ENCODE results near the gene CNIH1. TPM values are rescaled to one million over a fixed set of nuclear protein-coding genes. Genes with fewer than 3 reads are reported as not detected.

The CNIH1 gene
- total RNA-seq, 2 donors from 2014 or later: 128 to 142 TPM

DNA sequence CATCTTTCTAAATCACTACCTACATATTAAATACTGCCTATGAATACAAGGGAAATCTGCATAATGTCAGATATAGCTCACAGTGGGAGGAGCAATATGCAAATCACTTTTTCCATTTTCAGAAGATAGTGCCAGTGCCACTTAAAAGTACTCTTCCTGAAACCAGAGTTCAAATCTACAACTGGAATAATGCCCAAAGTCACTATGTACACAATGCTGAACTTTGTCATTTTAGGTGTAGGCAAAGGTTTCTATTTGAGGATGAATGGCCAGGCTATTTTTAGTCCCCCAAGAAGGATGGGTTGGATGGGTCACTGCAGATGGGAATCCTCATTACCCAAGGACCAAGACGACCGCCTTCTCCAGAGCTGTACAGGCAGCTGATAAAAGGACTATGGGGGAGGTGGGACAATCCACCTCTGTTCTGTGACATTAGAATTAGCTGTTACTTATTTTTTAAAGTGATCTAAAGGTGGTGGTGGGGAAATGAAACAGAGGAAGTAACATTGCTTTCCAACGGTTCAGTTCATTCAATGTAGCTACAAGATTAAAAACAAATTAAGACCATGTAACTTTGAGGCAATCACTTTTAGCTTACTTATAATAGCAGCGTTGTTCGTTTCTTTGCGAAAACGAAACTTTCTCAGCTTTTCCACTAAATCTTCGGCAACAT lies 42.0 kb upstream of the CNIH1 start:
- Histone ChIP-seq H3K27me3 (replicated peaks; ENCODE audit: insufficient read depth) (no peaks in the 10 kb centered on the region), H3K4me3 (no peak overlapping the region), H3K9me3 (no peaks in the 10 kb centered on the region), H3K36me3 (peaks cover 9% of the 10 kb centered on the region), H3K4me1 (ENCODE audit: control insufficient read depth in 1 of 2, low read depth in 2 of 2) (peaks cover 11 to 25% of the 10 kb centered on the region in 2 donors), H3K27ac (no peak overlapping the region)
- ATAC-seq (ENCODE audit: insufficient number of reproducible peaks, low FRiP score, low read depth) (no peak), DNase-seq (ENCODE audit: low spot score) (no peak)
- TF ChIP-seq, protein P1, sequence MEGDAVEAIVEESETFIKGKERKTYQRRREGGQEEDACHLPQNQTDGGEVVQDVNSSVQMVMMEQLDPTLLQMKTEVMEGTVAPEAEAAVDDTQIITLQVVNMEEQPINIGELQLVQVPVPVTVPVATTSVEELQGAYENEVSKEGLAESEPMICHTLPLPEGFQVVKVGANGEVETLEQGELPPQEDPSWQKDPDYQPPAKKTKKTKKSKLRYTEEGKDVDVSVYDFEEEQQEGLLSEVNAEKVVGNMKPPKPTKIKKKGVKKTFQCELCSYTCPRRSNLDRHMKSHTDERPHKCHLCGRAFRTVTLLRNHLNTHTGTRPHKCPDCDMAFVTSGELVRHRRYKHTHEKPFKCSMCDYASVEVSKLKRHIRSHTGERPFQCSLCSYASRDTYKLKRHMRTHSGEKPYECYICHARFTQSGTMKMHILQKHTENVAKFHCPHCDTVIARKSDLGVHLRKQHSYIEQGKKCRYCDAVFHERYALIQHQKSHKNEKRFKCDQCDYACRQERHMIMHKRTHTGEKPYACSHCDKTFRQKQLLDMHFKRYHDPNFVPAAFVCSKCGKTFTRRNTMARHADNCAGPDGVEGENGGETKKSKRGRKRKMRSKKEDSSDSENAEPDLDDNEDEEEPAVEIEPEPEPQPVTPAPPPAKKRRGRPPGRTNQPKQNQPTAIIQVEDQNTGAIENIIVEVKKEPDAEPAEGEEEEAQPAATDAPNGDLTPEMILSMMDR (IDR thresholded peaks at IDR 0.05): no peak

DNA sequence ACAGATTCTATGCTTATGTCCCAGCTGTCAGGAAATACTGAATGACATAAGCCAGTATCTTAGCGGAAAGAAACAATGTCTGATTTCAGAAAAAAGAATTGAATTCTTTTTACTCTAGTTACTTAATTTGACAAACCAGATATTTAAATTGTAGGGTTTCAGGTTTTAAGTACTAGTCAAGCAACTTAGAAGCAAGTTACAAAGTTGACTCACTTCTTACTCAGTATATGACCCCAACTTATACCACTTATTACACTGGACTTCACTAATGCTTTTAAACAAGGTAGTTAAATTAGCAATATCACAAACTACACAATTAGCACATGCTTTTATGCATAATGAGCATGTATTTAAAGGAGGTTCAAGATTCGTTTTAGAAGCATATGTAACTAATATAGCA lies 40.5 kb upstream of the CNIH1 start:
- DNase-seq (ENCODE audit: low spot score): no peak
- TF ChIP-seq, protein P1 (IDR thresholded peaks at IDR 0.05): no peak

DNA sequence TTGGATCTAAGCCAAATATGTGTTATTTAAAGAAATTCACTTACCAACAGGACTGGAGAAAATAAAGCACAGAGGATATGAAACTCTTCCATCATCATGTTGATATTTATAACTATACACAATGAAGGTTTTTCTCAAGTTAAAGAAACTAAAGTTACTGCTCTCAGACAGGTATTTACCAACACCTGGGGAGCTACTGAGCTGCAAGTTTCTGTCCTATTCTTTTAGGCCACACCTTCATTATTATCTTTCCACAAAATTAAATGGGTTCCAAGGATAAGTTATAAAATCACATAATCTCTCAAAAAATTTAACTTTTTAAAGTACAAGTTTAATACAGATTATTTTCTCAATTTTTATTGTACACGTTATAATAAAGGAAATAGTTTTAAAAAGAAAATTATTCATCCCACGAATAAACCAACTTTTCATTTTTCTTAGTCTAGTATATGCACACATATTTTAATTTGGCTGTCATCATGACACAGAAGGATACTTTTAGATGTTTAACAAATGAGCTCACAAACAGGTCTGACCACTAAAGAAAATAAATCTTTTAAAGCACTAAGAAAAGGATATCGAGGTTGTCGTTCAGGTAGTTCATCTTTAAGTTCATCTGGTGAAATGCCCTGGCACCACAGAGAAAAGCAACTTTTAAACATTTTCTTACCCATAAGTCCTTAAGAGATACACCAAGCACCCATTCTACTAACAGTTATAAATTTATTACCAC lies 39.8 kb upstream of the CNIH1 start:
- TF ChIP-seq, protein P1 (IDR thresholded peaks at IDR 0.05): no peak
- H3K36me3 ChIP-seq: peaks cover 9% of the 10 kb centered on the region
- ATAC-seq (ENCODE audit: insufficient number of reproducible peaks, low FRiP score, low read depth): no peak
- H3K4me1 ChIP-seq (ENCODE audit: control insufficient read depth in 1 of 2, low read depth in 2 of 2): peaks cover 0 to 7% of the 10 kb centered on the region in 2 donors
- no peaks in the 10 kb centered on the region for H3K27me3 ChIP-seq (replicated peaks; ENCODE audit: insufficient read depth)
- no peak for DNase-seq (ENCODE audit: low spot score)
- H3K4me3 ChIP-seq: no peak overlapping the region
- no peaks in the 10 kb centered on the region for H3K9me3 ChIP-seq
- H3K27ac ChIP-seq: no peak overlapping the region

More for the DNA sequence above, 40.5 kb upstream of the CNIH1 start:
- Histone ChIP-seq H3K4me1 (ENCODE audit: control insufficient read depth in 1 of 2, low read depth in 2 of 2) (peaks cover 1 to 13% of the 10 kb centered on the region in 2 donors), H3K27me3 (replicated peaks; ENCODE audit: insufficient read depth) (no peaks in the 10 kb centered on the region), H3K27ac (no peak overlapping the region), H3K36me3 (peaks cover 9% of the 10 kb centered on the region), H3K4me3 (no peak overlapping the region), H3K9me3 (no peaks in the 10 kb centered on the region)
- ATAC-seq (ENCODE audit: insufficient number of reproducible peaks, low FRiP score, low read depth): no peak

DNA sequence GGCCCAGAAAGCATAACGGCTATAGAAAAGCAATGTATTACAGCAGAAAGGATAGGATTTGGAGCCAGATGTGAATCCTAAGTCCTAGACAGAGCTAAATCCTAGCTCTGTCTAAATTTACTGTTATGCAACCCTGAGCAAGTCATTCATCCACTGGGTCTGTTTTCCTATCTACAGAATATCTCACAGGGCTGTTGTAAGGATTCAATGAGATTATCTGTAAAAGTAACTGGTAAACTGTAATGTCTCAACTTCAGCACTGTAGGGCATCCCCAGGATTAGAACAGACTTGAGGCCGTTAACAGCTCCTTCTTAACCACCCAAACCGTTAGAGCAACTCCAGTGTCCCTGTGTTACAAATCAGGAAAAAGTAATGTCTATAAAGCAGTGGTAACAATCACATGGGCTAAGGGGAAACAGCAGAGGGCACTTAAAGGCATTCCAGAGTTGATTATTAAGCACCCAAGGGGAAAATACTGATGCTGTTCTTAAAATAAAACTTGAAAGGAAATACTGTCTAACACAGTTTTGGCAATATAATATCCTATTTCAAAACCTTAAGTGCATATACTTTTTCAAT lies 37.6 kb upstream of the CNIH1 start:
- Histone ChIP-seq H3K4me3 (no peak overlapping the region), H3K36me3 (peaks cover 9% of the 10 kb centered on the region), H3K27ac (no peak overlapping the region), H3K9me3 (no peaks in the 10 kb centered on the region), H3K4me1 (ENCODE audit: control insufficient read depth in 1 of 2, low read depth in 2 of 2) (peaks cover 0 to 13% of the 10 kb centered on the region in 2 donors), H3K27me3 (replicated peaks; ENCODE audit: insufficient read depth) (no peaks in the 10 kb centered on the region)
- ATAC-seq (ENCODE audit: insufficient number of reproducible peaks, low FRiP score, low read depth) (no peak), DNase-seq (ENCODE audit: low spot score) (no peak)
- TF ChIP-seq, protein P1 (IDR thresholded peaks at IDR 0.05): no peak

DNA sequence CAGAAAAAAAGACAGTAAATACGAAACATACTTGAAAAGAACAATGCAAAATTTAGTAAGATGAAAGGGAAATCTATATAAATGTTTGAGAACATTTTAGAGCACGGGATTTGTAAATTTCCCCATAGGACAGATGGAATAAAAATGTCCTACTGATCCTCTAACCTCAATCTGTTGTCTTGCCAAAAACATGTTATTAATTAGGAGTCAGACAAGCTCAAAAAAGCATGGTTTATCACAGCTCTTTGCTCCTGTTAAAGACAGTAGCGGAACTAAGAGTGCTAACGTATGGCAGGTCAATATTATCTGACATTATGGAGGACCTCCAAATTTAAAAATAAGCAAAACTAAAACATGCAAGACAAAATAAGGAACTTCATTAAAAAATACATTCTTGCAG lies 34.7 kb upstream of the CNIH1 start:
- Histone ChIP-seq H3K27me3 (replicated peaks; ENCODE audit: insufficient read depth) (no peaks in the 10 kb centered on the region), H3K4me1 (ENCODE audit: control insufficient read depth in 1 of 2, low read depth in 2 of 2) (peaks cover 0 to 20% of the 10 kb centered on the region in 2 donors), H3K36me3 (peaks cover 4% of the 10 kb centered on the region), H3K9me3 (no peaks in the 10 kb centered on the region), H3K4me3 (no peak overlapping the region), H3K27ac (no peak overlapping the region)
- ATAC-seq (ENCODE audit: insufficient number of reproducible peaks, low FRiP score, low read depth): no peak
- DNase-seq (ENCODE audit: low spot score): no peak
- TF ChIP-seq, protein P1 (IDR thresholded peaks at IDR 0.05): no peak
